ENCODE results near the gene MYL5. TPM values are rescaled to one million over a fixed set of nuclear protein-coding genes. Genes with fewer than 3 reads are reported as not detected.

Gene MYL5
- total RNA-seq, 1 experiment from 2014 or later, result 17.1 TPM

GRCh38 chr4:646460-646859 lies 27.9 kb upstream of the MYL5 start:
- no peaks in the 10 kb centered on the region for H3K36me3 Mint-ChIP-seq (ENCODE audit: insufficient read depth, unreplicated experiment)
- no peak overlapping the region for H3K4me3 Mint-ChIP-seq (ENCODE audit: unreplicated experiment)
- DNase-seq, result no peak
- H3K4me1 Mint-ChIP-seq (ENCODE audit: low read depth, unreplicated experiment), result no peaks in the 10 kb centered on the region
- no peak for TF ChIP-seq CTCF (IDR thresholded peaks at IDR 0.05; ENCODE audit: insufficient read depth in 1 of 2, low read depth in 1 of 2, low read length in 1 of 2, severe bottlenecking in 1 of 2, unreplicated experiment in 1 of 2)
- no peak overlapping the region for H3K4me3 ChIP-seq (ENCODE audit: low read depth, low read length)
- CTCF ChIA-PET, result no interaction called here
- H3K27me3 Mint-ChIP-seq (ENCODE audit: insufficient read depth, unreplicated experiment), result peaks cover 3% of the 10 kb centered on the region
- no peak overlapping the region for H3K27ac Mint-ChIP-seq (ENCODE audit: unreplicated experiment)
- H3K9me3 ChIP-seq, result peaks cover 4% of the 10 kb centered on the region; the same call in 1 of the 2 replicates
- BruUV-seq (replicated peaks), result no TSS peak
- POLR2A ChIA-PET, result no interaction called here
- H3K4me1 ChIP-seq, result no peaks in the 10 kb centered on the region
- intact Hi-C loops (cut with micrococcal nuclease; ENCODE audit: unreplicated experiment), result no loop called here
- peaks cover 10% of the 10 kb centered on the region for H3K9me3 Mint-ChIP-seq (ENCODE audit: unreplicated experiment)
- no peaks in the 10 kb centered on the region for H3K36me3 ChIP-seq (ENCODE audit: control insufficient read depth, insufficient read depth, low read length)
- H3K27me3 ChIP-seq (replicated peaks; ENCODE audit: control insufficient read depth, insufficient read depth, low read length), result no peaks in the 10 kb centered on the region

GRCh38 chr4:647481-647880 lies 26.9 kb upstream of the MYL5 start:
- ChIA-PET CTCF (no interaction called here), POLR2A (no interaction called here)
- H3K36me3 Mint-ChIP-seq (ENCODE audit: insufficient read depth, unreplicated experiment), result no peaks in the 10 kb centered on the region
- H3K4me3 Mint-ChIP-seq (ENCODE audit: unreplicated experiment), result no peak overlapping the region
- H3K27me3 Mint-ChIP-seq (ENCODE audit: insufficient read depth, unreplicated experiment), result peaks cover 3% of the 10 kb centered on the region
- BruUV-seq (replicated peaks), result no TSS peak
- Histone ChIP-seq H3K9me3 (no peaks in the 10 kb centered on the region), H3K27me3 (replicated peaks; ENCODE audit: control insufficient read depth, insufficient read depth, low read length) (no peaks in the 10 kb centered on the region), H3K36me3 (ENCODE audit: control insufficient read depth, insufficient read depth, low read length) (no peaks in the 10 kb centered on the region), H3K4me3 (ENCODE audit: low read depth, low read length) (no peak overlapping the region), H3K4me1 (no peaks in the 10 kb centered on the region)
- intact Hi-C loops (cut with micrococcal nuclease; ENCODE audit: unreplicated experiment), result no loop called here
- H3K9me3 Mint-ChIP-seq (ENCODE audit: unreplicated experiment), result peaks cover 10% of the 10 kb centered on the region
- TF ChIP-seq CTCF (IDR thresholded peaks at IDR 0.05; ENCODE audit: insufficient read depth in 1 of 2, low read depth in 1 of 2, low read length in 1 of 2, severe bottlenecking in 1 of 2, unreplicated experiment in 1 of 2), result no peak
- H3K4me1 Mint-ChIP-seq (ENCODE audit: low read depth, unreplicated experiment), result no peaks in the 10 kb centered on the region
- no peak for DNase-seq
- H3K27ac Mint-ChIP-seq (ENCODE audit: unreplicated experiment), result no peak overlapping the region

- POLR2A ChIA-PET, result no interaction called here
- no peak for TF ChIP-seq CTCF (IDR thresholded peaks at IDR 0.05; ENCODE audit: insufficient read depth in 1 of 2, low read depth in 1 of 2, low read length in 1 of 2, severe bottlenecking in 1 of 2, unreplicated experiment in 1 of 2)
- Mint-ChIP-seq H3K9me3 (ENCODE audit: unreplicated experiment) (peaks cover 10% of the 10 kb centered on the region), H3K27ac (ENCODE audit: unreplicated experiment) (no peak overlapping the region), H3K4me1 (ENCODE audit: low read depth, unreplicated experiment) (no peaks in the 10 kb centered on the region), H3K36me3 (ENCODE audit: insufficient read depth, unreplicated experiment) (no peaks in the 10 kb centered on the region), H3K27me3 (ENCODE audit: insufficient read depth, unreplicated experiment) (peaks cover 3% of the 10 kb centered on the region), H3K4me3 (ENCODE audit: unreplicated experiment) (no peak overlapping the region)
- no peak for DNase-seq
- no peaks in the 10 kb centered on the region for H3K27me3 ChIP-seq (replicated peaks; ENCODE audit: control insufficient read depth, insufficient read depth, low read length)
- intact Hi-C loops (cut with micrococcal nuclease; ENCODE audit: unreplicated experiment), result no loop called here
- H3K4me3 ChIP-seq (ENCODE audit: low read depth, low read length), result no peak overlapping the region
- H3K9me3 ChIP-seq, result no peaks in the 10 kb centered on the region
- no peaks in the 10 kb centered on the region for H3K36me3 ChIP-seq (ENCODE audit: control insufficient read depth, insufficient read depth, low read length)
- CTCF ChIA-PET, result no interaction called here
- no peaks in the 10 kb centered on the region for H3K4me1 ChIP-seq
- no TSS peak for BruUV-seq (replicated peaks)
Observed at GRCh38 chr4:648579-649292, 25.6 kb upstream of the MYL5 start.

Measured in Caco-2 (cell line).